NT2/D1 (cell line): Measurements from ENCODE around the gene RCAN2.

ENCODE experiments used
- YY1 ChIP-seq: IDR thresholded peaks from 2 replicates; pipeline ENCODE4 v1.6.1; 2011; ENCODE audit not compliant: insufficient read length, insufficient read depth
- ZNF274 ChIP-seq: IDR thresholded peaks from 2 replicates; pipeline ENCODE4 v1.6.1; 2011; ENCODE audit warnings: mild to moderate bottlenecking, low read depth, low read length

DNA sequence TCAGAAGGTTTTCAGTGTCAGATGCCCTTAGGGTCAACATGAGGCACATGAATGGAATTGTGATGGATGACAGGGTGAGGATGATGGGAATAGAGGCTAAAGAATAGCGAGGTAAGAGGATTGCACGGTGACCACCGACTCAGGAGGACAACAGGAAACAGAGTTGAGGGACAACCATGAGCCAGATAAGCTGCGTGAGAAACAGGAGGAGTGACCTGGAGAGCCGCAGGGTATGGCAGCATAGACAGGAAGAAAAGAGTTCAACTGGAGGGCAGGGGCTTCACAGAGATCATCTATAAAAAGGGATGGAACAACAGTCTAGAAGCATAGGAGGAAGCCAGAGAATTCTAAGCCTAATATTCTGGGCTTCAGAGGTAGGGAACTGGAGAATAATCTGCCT, 235.7 kb downstream of the RCAN2 start:
- TF ChIP-seq YY1 (no peak), ZNF274 (no peak)
